Uterus (tissue), 2 donors: Measurements from ENCODE around the gene SEPTIN3.

Experiments
- CTCF ChIP-seq, 4 experiments: fragments of 200-600 bp in 2 of 4; fragments of 450-650 bp in 2 of 4; sonication (generic) in 2 of 4; IDR thresholded peaks; one replicate each; pipeline ENCODE4 v1.5.1; 2016 to 2019; ENCODE audit warnings: antibody characterized with exemption in 4 of 4, mild to moderate bottlenecking in 2 of 4, moderate library complexity in 1 of 4
- POLR2A ChIP-seq, 2 donors: fragments of 450-650 bp; IDR thresholded peaks; one replicate each; pipeline ENCODE4 v1.6.1; 2016; ENCODE audit warnings: antibody characterized with exemption in 2 of 2, mild to moderate bottlenecking in 1 of 2, moderate library complexity in 1 of 2

- no peak for TF ChIP-seq CTCF (IDR thresholded peaks at IDR 0.05)
- no peak for TF ChIP-seq POLR2A (IDR thresholded peaks at IDR 0.05)
Measured at GRCh38 chr22:41932353-41932752, 36.9 kb upstream of the SEPTIN3 start.
